ENCODE data around the gene CCDC12.

The CCDC12 gene

DNA sequence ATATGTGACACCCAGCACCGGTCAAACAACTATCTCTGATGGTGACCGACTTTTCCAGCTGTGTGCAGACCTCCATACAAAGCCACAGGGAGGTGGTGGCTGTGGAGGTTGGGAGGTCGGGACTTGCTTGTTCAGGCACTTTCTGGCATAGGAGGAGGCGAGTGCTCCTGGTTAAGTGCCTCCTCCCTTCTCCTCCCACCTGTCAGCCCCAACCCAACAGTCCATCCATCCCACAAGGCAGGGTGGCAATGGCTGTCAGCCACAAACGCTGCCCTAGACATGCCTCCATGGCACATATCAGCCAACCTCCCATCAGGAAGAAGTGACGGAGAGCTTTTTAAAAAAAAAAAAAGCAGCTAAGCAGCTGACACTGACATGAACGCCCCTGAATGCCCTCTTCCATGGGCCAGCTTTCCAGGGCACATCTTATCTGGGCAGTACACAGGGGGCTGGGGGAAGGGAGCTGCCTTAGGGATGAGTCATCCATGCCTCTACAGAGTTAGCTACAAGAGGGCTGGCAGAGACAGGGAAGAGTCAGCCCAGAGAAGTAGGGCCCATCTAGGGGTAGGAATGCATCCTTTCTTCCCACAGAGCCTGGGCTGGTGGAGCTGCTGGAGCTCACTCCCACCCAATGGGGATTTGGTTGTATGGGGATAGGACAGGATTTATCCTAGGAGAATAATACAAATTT lies 41.2 kb downstream of the CCDC12 start:
- no peak for DNase-seq

- DNase-seq = no peak
Observed at GRCh38 chr3:46934498-46935167, 41.9 kb downstream of the CCDC12 start.

DNA sequence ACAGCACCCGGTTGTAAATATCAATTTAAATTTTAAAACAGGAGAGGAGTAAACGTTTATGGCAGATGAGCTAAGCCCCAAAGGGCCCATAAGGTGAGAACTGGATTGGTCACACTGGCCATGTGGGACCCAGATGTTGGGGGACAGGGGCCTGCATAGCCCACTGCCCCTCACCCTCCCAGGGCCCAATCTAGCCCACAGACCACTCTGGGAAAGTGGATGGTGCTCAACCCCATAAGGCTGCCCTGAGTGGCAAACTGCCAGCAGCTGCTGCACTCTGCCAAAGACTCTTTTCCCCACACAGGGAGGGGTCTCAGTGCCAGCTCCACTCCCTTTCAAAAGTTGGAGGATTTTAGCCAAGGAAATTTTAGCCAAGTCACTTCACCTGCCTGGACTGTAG lies 42.5 kb downstream of the CCDC12 start:
- DNase-seq = no peak

GRCh38 chr3:46933261-46933660 lies 43.3 kb downstream of the CCDC12 start:
- no peak for DNase-seq

DNA sequence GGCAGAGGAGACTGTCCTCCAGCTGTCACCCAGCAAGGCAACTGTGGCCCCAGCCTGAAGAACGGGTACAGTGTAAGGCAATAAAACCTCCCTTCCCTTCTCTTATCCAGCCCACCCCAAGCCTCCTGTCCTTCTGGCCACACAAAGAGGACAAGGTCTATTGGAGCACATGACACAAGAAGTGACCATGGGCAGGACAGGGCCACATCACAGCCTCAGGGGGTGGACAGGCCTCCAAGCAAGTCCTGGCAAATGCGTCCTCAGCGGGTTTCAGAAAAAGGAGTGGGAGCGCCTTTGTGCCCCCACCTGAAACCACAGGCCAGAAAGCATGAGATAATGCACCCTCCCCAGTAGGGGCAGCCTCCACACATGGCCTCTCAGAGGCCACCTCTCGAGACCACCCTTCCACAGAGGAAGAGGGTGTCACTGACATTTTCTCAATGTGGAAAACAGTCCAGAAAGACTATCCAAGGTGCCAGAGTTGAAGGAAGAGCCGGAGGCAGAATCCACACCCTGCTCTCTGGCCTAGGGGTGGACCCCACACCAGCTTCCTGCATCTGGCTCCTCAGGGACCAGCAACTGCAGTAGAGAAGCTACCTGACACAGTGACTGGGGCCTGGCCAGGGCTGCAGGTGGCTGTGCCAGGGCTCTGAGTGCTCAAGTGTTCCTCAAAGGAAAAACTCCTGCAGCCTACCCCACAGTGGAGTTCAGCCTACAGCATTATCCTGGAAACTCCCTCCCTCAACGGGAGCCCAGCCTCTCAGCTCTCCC lies 43.9 kb downstream of the CCDC12 start:
- DNase-seq = no peak

DNA sequence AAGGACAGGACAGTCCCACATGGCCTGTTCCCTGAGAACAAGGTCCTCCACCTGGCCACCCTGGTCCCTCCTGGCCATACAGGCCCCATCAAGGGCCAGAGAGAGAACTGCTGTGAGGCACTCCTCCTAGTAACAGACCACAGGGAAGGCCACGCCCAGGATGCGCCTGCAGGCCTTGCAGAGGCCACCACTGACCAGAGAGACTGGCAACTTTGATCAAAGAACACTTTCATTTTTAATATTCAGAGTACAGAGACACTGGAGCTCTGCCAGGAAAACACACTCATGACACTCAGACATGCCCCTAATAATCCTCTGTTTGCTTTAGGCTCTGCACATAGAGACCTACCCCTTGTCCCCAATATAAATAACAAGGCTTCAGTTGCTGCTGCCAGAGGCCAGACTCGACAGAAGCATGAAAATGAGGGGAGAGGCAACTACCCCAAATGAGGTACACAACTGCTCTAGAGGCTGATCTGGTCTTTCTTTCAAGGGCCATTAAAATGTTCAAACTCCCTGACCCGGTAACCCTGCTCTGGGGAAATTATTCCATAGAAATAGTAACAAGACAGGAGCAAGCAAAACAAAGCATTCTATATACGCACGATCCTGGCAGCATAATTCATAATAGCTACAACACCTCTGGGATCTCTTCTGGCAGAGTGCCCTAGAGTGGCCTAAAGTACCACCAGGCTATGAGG lies 44.8 kb downstream of the CCDC12 start:
- no peak for DNase-seq

DNA sequence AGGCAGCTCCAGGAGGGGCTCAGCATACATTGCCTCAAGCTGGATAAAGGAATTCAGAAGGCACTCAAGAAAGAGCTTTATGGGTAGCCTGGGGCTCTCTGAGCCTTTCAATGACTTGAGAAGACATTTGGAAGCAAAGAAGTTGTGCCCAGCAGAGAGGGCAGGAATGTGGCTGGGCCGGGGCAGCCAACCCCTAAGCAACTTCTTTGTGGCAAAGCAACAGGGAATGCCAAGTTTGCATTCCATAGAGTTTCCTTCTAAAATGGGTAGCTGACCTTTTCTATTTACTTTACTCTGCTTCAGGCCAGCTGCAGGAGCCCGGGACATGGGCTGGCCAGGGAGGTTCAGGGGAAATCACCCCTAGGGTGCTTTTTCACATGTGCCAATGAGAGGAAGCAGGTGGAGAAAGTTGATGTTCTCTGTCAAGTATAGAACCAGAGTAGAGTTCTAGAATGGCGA lies 45.6 kb downstream of the CCDC12 start:
- DNase-seq = no peak

DNA sequence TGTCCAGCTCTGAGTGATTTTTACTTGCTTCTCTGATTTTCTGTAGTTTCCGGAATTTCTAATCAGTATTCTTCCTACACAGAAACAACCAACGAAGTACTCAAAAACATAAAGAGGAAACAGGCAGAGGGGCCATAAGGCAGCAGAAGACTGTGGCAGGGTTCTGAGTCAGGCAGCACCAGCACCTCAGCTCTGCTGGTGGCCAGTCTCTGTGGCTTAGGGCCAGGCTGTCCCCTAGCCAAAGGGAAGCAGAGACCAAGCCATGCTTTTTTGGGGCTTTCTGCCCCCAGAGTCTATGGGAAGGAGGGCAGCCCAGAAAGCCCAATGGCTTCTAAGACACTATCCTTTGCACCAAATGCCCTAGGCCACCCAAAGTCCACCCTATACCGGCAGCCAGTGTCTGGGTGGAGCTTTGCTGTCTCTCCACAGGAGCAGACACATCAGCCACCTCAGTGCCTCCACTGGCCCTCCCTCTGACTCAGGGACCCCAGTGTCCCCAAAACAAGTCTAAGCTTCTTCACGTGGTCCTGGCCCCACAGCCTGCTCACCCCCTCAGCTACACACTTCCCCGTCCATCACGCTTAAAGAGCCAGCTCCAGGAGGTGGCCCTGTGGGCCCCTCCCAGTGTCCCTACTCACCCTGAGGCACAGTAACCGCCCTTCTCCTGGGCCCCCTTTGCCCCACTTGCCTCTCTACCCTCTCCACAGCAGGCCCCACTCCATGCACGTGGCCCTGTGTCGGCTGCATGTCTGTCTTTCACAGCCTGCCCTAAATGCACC lies 46.2 kb downstream of the CCDC12 start:
- no peak for DNase-seq

DNA sequence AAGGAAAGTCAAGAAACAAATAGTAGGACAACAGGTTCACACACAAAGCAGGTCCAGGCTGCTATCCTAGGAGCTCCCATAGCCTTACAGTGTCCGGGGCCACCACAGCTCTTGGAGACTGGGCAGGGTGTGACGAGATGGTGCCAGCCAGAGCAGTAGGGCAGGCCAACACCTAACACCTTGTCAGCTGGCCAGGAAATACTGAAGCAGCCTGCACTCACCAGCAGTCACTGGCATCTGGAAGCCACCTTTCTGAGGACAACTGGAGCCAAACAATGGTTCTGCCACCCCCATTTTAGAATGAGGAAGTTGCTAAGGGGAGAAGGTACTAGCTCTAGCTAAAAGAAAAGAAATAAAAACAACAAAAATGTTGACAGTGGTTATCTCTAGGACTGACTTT lies 47.2 kb downstream of the CCDC12 start:
- DNase-seq = no peak

GRCh38 chr3:46928282-46928681 lies 48.3 kb downstream of the CCDC12 start:
- no peak for DNase-seq

DNA sequence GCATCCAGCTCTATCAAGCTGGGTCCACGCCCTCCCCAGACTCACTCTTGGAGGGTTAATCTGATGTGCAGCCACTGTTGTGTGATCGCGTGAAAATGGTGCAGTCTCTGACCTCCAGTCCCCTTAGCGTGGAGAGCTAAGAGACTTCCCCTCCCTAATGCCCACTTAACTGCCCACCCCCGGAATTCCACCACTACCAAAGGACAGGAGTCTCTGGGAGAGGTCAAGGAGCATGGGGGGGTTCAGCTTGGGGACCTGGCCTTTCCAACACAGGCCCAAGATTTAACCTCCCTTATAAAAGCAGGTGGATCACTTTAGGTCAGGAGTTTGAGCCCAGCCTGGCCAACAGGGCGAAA lies 48.8 kb downstream of the CCDC12 start:
- DNase-seq = no peak

- no peak for DNase-seq
Observed at GRCh38 chr3:46926871-46927717, 49.5 kb downstream of the CCDC12 start.

DNA sequence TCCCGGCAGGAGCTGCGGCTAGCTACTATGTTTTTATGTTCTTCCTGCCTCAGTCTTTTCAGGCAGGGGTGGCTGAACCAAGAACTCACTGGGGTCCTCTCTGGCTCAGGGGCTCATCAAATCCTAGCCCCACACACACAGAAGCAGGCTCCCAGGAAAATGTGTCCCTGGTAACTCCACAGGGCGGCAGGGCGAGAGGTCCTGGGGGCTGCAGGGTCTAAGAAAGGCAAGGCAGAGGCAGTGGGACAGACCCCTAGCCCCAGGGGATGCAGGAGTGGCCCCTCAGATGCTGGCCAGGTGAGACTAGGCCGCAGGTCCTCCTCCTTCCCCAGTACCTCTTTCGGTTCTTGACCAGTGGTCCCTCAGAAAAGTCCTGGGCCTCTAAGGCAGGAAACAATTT lies 50.1 kb downstream of the CCDC12 start:
- DNase-seq = no peak

GRCh38 chr3:46926039-46926438 lies 50.5 kb downstream of the CCDC12 start:
- no peak for DNase-seq

GRCh38 chr3:46925585-46925934 lies 51.0 kb downstream of the CCDC12 start:
- no peak for DNase-seq

DNA sequence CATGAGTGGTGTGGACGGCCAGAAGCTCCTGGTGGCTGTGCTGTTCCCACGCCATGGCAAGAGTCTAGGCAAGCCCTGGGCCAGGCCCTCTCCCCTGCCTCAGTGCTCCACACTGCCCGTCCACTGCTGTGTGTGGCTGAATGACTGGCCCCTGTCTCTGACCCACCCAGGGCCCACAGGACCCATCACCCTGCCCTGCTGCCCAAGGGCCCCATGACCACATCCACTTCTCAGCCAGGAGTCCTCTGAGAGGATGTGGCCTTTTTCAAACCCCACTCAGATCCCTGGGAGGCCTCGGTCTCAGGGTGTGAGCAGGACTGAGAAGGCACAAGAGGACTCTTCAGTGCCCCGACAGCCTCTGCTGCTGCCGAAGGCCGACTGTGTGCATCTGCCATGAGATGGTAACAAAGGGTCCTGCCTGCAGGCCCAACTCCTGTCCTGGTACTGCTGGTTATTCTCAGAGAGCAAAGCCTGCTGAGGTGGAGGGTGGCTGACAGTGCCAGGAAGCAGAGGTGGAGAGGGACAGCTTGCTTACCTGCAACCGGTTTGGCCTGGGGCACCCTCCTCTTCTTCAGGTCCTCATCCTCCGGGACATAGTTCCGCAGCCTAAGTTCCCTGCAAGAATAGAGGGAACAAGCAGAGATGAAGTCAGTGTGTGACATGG lies 51.5 kb downstream of the CCDC12 start:
- no peak for DNase-seq

DNA sequence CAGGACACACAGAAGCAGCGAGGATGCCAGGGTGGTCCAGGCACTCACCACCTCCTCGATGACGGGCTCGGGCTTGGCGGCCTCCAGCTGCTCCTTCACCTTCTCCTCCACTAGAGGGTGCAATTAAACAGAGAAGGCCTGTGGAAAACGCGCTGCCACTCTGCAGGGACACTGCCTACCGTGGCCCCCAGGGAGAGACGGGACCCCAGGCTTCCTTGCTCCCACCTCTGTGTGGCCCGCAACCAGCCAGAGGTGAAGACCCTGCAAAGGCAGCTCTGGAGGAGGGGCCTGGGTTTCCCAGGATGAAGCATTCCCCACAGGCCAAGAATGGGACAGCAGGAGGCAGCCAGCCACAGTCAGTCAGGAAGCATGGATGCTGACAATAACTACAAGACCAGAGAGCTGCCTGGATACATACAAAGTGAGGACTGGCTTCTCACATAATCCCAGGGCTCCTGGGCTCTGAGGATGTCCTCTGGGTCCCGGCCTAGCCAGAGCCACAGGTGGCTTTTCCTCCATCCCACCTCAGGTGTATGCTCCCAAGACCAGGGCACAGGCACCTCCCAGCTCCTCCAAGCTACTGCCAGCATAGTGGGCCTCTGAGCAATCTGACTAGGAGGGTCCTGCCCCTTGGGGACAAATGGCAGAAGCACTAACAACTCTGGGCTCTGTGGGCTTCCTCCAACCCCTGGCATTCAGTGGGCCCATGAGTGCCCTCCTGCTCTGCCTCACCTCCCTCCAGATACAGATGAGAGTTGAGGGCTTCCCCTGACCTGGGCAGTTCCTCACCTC lies 52.8 kb downstream of the CCDC12 start:
- DNase-seq = peak; percentile 29

DNA sequence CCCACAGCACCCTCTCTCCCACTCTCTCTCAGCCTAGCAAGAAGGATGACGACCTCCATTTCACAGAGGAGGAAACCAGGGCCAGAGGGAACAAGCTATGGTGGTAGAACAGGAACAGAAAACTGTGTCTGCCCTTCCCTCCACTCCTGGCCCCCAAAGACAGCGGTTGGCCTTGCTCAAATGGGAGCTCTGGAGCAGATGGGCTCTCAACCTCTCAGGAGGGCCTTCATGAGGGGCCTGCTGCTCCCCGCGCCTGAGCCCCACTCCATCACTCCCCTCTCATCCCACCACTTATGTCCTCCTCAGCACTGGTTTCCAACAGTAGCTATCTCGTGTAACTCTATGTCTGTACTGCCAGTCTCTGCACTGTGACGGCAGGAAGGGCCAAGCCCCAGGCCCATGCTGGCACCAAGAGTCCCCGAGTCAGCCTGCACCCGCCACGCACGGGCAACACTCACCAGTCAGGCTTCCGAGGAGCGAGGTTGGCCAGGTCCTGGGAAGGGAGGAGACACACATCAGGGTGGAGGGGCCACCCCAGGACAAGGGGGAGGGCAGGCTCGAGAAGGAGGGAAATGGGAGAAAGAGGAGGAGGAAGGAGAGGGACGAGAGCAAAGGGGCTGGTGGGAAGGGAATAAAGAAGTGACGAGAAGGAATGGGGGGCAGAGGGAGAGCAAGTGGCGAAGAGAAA lies 53.5 kb downstream of the CCDC12 start:
- DNase-seq = no peak

GRCh38 chr3:46922426-46922825 lies 54.1 kb downstream of the CCDC12 start:
- DNase-seq = no peak

- no peak for DNase-seq
Observed at GRCh38 chr3:46921871-46922271, 54.7 kb downstream of the CCDC12 start.

Data from activated naive CD4-positive, alpha-beta T cell treated with Interleukin-2 at 50 U/mL for 16 hours (primary cell).